Uterus (tissue), 4 donors: Measurements from ENCODE around the gene ZFAND3. TPM values are rescaled to one million over a fixed set of nuclear protein-coding genes. Genes with fewer than 3 reads are reported as not detected.

Source experiments
- DNase-seq, 2 donors: peaks; one replicate each; pipeline ENCODE4 v3.0.0-alpha.2; 2019 to 2020
- H3K27ac ChIP-seq, 2 donors: fragments of 200-600 bp; sonication (generic); 1 replicate in 1 of 2; 2 replicates in 1 of 2; pipeline ENCODE4 v1.5.1; 2016 to 2018
- H3K27me3 ChIP-seq, 2 donors: fragments of 200-600 bp; sonication (generic); one replicate each; pipeline ENCODE4 v1.5.1; 2018 to 2019; ENCODE audit warnings: control low read depth in 1 of 2
- H3K36me3 ChIP-seq, 2 donors: fragments of 200-600 bp; sonication (generic); one replicate each; pipeline ENCODE4 v1.5.1; 2019; ENCODE audit warnings: control low read depth in 1 of 2
- H3K4me1 ChIP-seq, 2 donors: fragments of 200-600 bp; sonication (generic); one replicate each; pipeline ENCODE4 v1.5.1; 2018 to 2019; ENCODE audit warnings: control low read depth in 1 of 2
- H3K4me3 ChIP-seq, 2 donors: fragments of 200-600 bp; sonication (generic); 1 replicate in 1 of 2; 2 replicates in 1 of 2; pipeline ENCODE4 v1.5.1; 2018 to 2019; ENCODE audit warnings: mild to moderate bottlenecking in 1 of 2
- H3K9me3 ChIP-seq, 2 donors: fragments of 200-600 bp; sonication (generic); one replicate each; pipeline ENCODE4 v1.5.1; 2019; ENCODE audit warnings: control low read depth in 1 of 2
- POLR2A ChIP-seq, 2 donors: fragments of 450-650 bp; IDR thresholded peaks; one replicate each; pipeline ENCODE4 v1.6.1; 2016; ENCODE audit warnings: antibody characterized with exemption in 2 of 2, mild to moderate bottlenecking in 1 of 2, moderate library complexity in 1 of 2
- intact Hi-C: fragments of 100-400 bp; cut with DNase I; formaldehyde crosslinking; loops from one replicate; pipeline ENCODE4 v1.15.1; 2023; ENCODE audit warnings: low total_unique reads
- total RNA-seq, 4 donors: library from RNA; depleted of rRNA in 3 of 4; stranded (reverse); fragments of >200 nt in 3 of 4; gene quantifications; one replicate each; pipeline versions ENCODE4 v1.1.0 to v1.2.4, GENCODE V29; 2014 to 2023
- TF ChIP-seq, protein P1 (sequence below), 4 experiments: fragments of 200-600 bp in 2 of 4; fragments of 450-650 bp in 2 of 4; sonication (generic) in 2 of 4; IDR thresholded peaks; one replicate each; pipeline ENCODE4 v1.5.1; 2016 to 2019; ENCODE audit warnings: antibody characterized with exemption in 4 of 4, mild to moderate bottlenecking in 2 of 4, moderate library complexity in 1 of 4
- donor health status: DM: yes; HTN: yes; CAD: no.

Gene ZFAND3
- total RNA-seq, 4 donors from 2014 or later: 5.0 to 81.9 (median 54.6) TPM

DNA sequence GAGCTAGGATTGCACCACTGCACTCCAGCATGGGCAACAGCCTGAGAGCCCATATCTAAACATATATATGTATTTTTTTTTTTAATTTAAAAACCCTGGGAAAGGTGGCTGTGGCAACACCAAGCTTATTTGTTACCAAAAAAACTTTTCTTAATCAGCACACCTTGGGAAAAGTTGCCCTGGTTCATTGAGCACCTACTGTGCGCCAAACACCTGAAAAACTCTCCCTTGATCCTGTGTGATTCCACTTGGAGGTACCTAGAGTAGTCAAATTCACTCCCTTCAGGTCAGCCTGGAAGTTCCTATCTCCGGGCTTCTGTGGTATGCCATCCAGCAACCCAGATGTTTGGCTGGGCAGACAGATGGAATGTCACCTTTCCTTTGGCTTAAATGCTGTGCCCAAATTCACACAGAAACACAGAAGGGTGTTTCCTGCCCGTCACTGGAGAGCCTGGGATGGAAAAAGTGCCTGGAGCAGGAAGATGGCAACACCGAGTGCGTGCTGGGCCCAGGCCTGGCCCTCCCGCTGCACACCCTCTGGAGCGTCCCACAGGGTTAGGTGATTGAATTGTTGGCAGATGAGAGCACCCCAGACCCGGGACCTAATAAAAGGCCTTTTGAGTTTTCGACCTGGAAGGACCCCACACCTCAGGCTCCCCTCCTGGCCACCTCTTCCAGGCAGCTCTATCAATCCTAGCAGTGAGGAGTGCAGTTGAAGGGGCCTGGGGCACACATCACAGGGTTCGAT is 337.5 kb downstream of the ZFAND3 start:
- Histone ChIP-seq H3K4me3 (no peak overlapping the region), H3K9me3 (no peaks in the 10 kb centered on the region), H3K27me3 (no peaks in the 10 kb centered on the region), H3K36me3 (no peaks in the 10 kb centered on the region), H3K27ac (no peak overlapping the region), H3K4me1 (no peaks in the 10 kb centered on the region)
- DNase-seq: no peak
- intact Hi-C loops: no loop called here
- TF ChIP-seq, protein P1, sequence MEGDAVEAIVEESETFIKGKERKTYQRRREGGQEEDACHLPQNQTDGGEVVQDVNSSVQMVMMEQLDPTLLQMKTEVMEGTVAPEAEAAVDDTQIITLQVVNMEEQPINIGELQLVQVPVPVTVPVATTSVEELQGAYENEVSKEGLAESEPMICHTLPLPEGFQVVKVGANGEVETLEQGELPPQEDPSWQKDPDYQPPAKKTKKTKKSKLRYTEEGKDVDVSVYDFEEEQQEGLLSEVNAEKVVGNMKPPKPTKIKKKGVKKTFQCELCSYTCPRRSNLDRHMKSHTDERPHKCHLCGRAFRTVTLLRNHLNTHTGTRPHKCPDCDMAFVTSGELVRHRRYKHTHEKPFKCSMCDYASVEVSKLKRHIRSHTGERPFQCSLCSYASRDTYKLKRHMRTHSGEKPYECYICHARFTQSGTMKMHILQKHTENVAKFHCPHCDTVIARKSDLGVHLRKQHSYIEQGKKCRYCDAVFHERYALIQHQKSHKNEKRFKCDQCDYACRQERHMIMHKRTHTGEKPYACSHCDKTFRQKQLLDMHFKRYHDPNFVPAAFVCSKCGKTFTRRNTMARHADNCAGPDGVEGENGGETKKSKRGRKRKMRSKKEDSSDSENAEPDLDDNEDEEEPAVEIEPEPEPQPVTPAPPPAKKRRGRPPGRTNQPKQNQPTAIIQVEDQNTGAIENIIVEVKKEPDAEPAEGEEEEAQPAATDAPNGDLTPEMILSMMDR (IDR thresholded peaks at IDR 0.05): no peak
- no peak for TF ChIP-seq POLR2A (IDR thresholded peaks at IDR 0.05)

GRCh38 chr6:38157905-38158304 is 338.4 kb downstream of the ZFAND3 start:
- H3K9me3 ChIP-seq: no peaks in the 10 kb centered on the region
- H3K27ac ChIP-seq: no peak overlapping the region
- no peak overlapping the region for H3K4me3 ChIP-seq
- DNase-seq: no peak
- no peak for TF ChIP-seq POLR2A (IDR thresholded peaks at IDR 0.05)
- TF ChIP-seq, protein P1 (IDR thresholded peaks at IDR 0.05): no peak
- no peaks in the 10 kb centered on the region for H3K4me1 ChIP-seq
- no peaks in the 10 kb centered on the region for H3K36me3 ChIP-seq
- intact Hi-C loops: no loop called here
- H3K27me3 ChIP-seq: no peaks in the 10 kb centered on the region

GRCh38 chr6:38158762-38159350 is 339.3 kb downstream of the ZFAND3 start:
- intact Hi-C loops: no loop called here
- Histone ChIP-seq H3K27ac (no peak overlapping the region), H3K4me3 (no peak overlapping the region), H3K36me3 (no peaks in the 10 kb centered on the region), H3K9me3 (no peaks in the 10 kb centered on the region), H3K27me3 (no peaks in the 10 kb centered on the region), H3K4me1 (no peaks in the 10 kb centered on the region)
- TF ChIP-seq POLR2A (IDR thresholded peaks at IDR 0.05): no peak
- TF ChIP-seq, protein P1 (IDR thresholded peaks at IDR 0.05): no peak
- no peak for DNase-seq

GRCh38 chr6:38159596-38159995 is 340.1 kb downstream of the ZFAND3 start:
- Histone ChIP-seq H3K9me3 (no peaks in the 10 kb centered on the region), H3K4me3 (no peak overlapping the region), H3K36me3 (no peaks in the 10 kb centered on the region), H3K4me1 (no peaks in the 10 kb centered on the region), H3K27me3 (no peaks in the 10 kb centered on the region), H3K27ac (no peak overlapping the region)
- no peak for DNase-seq
- intact Hi-C loops: no loop called here
- TF ChIP-seq, protein P1 (IDR thresholded peaks at IDR 0.05): no peak
- TF ChIP-seq POLR2A (IDR thresholded peaks at IDR 0.05): no peak

DNA sequence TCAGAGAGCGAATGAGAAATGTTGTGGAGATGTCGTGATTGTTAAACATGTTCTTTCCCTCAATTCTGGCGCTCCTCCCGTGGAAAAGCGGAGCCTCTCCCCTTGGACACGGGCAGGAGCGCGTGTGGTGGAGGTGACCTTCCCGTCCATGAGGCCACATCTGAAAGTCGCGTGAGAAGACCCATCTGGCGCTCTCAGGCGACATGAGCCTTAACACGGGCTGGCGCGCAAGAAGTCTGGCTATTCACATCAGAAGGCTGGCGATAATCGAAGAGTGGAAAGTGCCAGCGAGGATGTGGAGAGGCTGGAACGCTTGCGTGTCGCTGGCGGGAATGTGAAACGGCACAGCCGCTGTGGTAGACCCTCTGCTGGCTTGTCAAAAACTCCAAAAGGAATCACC is 341.3 kb downstream of the ZFAND3 start:
- DNase-seq: no peak
- intact Hi-C loops: no loop called here
- no peak for TF ChIP-seq POLR2A (IDR thresholded peaks at IDR 0.05)
- Histone ChIP-seq H3K9me3 (no peaks in the 10 kb centered on the region), H3K36me3 (no peaks in the 10 kb centered on the region), H3K27ac (no peak overlapping the region), H3K4me3 (no peak overlapping the region), H3K4me1 (no peaks in the 10 kb centered on the region), H3K27me3 (no peaks in the 10 kb centered on the region)
